ENCODE data around the gene WBP2. TPM values are rescaled to one million over a fixed set of nuclear protein-coding genes. Genes with fewer than 3 reads are reported as not detected.

Gene WBP2
- total RNA-seq, 1 donor from 2014 or later, result 43.0 TPM

GRCh38 chr17:75825748-75826370 is 29.3 kb downstream of the WBP2 start:
- Mint-ChIP-seq H3K9me3 (no peaks in the 10 kb centered on the region), H3K27ac (peak overlapping the region; percentile 88), H3K4me1 (ENCODE audit: unreplicated experiment) (peaks cover 10% of the 10 kb centered on the region), H3K27me3 (no peaks in the 10 kb centered on the region), H3K4me3 (no peak overlapping the region), H3K36me3 (peaks cover 7% of the 10 kb centered on the region)
- DNase-seq (ENCODE audit: extremely low spot score, unreplicated experiment), result no peak
- no peak for TF ChIP-seq CTCF (conservative IDR thresholded peaks at IDR 0.05)

DNA sequence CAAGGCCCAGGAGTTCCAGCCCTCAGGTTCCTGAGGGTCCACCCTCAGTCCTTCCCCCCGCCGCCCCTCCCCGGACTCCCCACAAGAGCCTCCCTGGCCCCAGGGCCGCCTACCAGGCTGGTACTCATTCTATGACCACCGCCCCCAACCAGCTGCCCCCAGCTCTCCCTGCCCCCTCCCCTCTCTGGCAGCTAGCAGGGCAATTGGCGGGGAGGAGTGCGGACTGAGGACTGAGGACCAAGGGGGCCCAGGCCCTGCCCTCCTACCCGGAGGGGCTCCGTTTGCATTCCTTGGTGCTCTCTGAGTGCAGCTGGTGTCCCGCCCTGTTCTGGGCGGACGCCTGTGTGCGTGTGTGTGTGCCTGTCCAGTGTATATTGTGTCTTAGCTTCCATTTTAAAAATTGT is 30.0 kb downstream of the WBP2 start:
- TF ChIP-seq CTCF (conservative IDR thresholded peaks at IDR 0.05), result no peak
- Mint-ChIP-seq H3K27ac (peak overlapping the region; percentile 88), H3K4me1 (ENCODE audit: unreplicated experiment) (peaks cover 10% of the 10 kb centered on the region)

DNA sequence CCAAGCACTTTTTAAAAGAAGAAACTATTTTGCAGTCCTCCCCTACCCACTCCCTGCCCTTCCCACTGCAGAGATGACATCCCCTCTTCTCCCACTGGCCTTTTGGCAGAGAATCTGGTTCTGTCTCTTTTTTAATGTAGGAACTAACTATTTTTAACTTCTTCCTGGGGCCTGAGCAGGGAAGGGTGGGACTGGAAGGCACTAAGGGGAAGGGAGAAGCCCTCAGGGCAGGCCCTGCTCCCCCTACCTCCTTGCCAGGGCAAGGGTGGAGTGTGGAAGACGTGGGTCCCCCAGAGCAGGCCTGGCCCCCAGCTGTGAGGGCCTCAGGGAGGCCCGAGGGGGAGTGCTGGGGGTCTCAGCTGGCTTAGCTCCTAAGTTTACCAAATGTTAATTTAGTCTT is 30.5 kb downstream of the WBP2 start:
- H3K4me3 Mint-ChIP-seq, result no peak overlapping the region
- H3K36me3 Mint-ChIP-seq, result peaks cover 7% of the 10 kb centered on the region
- peaks cover 10% of the 10 kb centered on the region for H3K4me1 Mint-ChIP-seq (ENCODE audit: unreplicated experiment)
- H3K27me3 Mint-ChIP-seq, result no peaks in the 10 kb centered on the region
- DNase-seq (ENCODE audit: extremely low spot score, unreplicated experiment), result no peak
- no peak for TF ChIP-seq CTCF (conservative IDR thresholded peaks at IDR 0.05)
- H3K27ac Mint-ChIP-seq, result peak overlapping the region; percentile 74
- no peaks in the 10 kb centered on the region for H3K9me3 Mint-ChIP-seq

More for the DNA sequence above, 30.0 kb downstream of the WBP2 start:
- no peaks in the 10 kb centered on the region for H3K27me3 Mint-ChIP-seq
- peaks cover 7% of the 10 kb centered on the region for H3K36me3 Mint-ChIP-seq
- peak overlapping the region; percentile 24 for H3K4me3 Mint-ChIP-seq
- no peaks in the 10 kb centered on the region for H3K9me3 Mint-ChIP-seq
- DNase-seq (ENCODE audit: extremely low spot score, unreplicated experiment), result no peak

- Mint-ChIP-seq H3K27me3 (no peaks in the 10 kb centered on the region), H3K4me3 (no peak overlapping the region), H3K36me3 (peaks cover 7% of the 10 kb centered on the region), H3K4me1 (ENCODE audit: unreplicated experiment) (peaks cover 10% of the 10 kb centered on the region), H3K27ac (peak overlapping the region; percentile 74), H3K9me3 (no peaks in the 10 kb centered on the region)
- no peak for TF ChIP-seq CTCF (conservative IDR thresholded peaks at IDR 0.05)
- DNase-seq (ENCODE audit: extremely low spot score, unreplicated experiment), result no peak
Observed at GRCh38 chr17:75824050-75824552, 31.0 kb downstream of the WBP2 start.

DNA sequence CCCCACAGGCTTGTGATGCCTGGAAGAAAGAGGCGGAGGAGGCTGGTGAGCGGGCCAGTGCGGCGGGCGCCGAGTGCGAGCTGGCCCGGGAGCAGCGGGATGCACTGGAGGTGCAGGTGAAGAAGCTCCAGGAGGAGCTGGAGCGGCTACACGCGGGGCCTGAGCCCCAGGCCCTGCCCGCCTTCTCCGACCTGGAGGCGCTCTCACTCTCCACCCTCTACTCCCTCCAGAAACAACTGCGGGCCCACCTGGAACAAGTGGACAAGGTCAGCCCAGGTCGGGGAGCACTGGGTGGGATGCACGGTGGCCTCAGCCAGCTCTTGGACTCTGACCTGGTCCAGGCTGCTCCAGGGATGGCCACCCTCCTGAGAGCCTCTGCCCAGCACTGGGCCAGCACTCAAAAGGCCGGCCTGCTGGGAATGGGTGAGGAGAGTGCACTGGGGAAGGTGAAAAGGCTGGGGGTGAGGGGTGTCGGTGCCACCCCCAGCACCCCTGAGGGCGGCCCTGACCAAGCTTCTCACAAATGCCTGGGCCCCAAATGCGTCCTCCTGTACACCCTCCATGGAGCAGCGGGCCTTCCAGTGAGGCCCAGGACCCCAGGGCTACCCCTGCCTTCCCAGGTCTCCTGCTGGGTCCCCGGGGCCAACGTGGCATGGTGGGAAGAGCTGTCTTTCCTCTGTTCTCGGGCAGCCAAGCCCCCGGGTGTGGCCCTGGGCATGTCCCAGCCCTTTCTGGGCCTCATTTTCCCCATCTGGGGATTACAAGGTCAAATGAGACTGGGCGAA is 31.7 kb downstream of the WBP2 start:
- DNase-seq (ENCODE audit: extremely low spot score, unreplicated experiment), result no peak
- no peak overlapping the region for H3K4me3 Mint-ChIP-seq

More for the DNA sequence above, 31.7 kb downstream of the WBP2 start:
- H3K9me3 Mint-ChIP-seq, result no peaks in the 10 kb centered on the region
- peaks cover 10% of the 10 kb centered on the region for H3K4me1 Mint-ChIP-seq (ENCODE audit: unreplicated experiment)
- peaks cover 12% of the 10 kb centered on the region for H3K36me3 Mint-ChIP-seq
- H3K27ac Mint-ChIP-seq, result no peak overlapping the region
- no peaks in the 10 kb centered on the region for H3K27me3 Mint-ChIP-seq
- no peak for TF ChIP-seq CTCF (conservative IDR thresholded peaks at IDR 0.05)

All from type B pancreatic cell (in vitro differentiated cells).